Measurements from ENCODE around the gene LRRC4C.

DNA sequence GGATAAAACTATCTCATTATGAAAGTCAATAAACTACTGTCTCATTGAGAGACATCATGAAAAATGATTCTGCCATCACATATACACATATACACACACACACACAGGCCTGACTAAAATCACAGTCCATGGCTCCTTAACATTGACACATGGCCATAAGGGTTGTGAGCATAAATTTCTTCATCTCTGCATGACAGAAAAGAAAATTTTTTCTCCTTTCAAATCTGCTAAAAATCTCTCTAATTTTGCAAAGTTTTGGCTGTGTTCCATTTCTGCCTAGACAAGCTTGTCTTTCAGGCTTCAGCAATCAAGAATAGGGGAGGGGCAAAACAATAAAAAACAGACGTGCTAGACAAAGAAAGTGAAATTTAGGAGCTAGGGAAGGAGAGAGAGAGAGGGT is 324.5 kb downstream of the LRRC4C start:
- TF ChIP-seq, protein P1, sequence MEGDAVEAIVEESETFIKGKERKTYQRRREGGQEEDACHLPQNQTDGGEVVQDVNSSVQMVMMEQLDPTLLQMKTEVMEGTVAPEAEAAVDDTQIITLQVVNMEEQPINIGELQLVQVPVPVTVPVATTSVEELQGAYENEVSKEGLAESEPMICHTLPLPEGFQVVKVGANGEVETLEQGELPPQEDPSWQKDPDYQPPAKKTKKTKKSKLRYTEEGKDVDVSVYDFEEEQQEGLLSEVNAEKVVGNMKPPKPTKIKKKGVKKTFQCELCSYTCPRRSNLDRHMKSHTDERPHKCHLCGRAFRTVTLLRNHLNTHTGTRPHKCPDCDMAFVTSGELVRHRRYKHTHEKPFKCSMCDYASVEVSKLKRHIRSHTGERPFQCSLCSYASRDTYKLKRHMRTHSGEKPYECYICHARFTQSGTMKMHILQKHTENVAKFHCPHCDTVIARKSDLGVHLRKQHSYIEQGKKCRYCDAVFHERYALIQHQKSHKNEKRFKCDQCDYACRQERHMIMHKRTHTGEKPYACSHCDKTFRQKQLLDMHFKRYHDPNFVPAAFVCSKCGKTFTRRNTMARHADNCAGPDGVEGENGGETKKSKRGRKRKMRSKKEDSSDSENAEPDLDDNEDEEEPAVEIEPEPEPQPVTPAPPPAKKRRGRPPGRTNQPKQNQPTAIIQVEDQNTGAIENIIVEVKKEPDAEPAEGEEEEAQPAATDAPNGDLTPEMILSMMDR (conservative IDR thresholded peaks at IDR 0.05; ENCODE audit: low read depth, low read length): no peak
- no peak for TF ChIP-seq EZH2 (IDR thresholded peaks at IDR 0.05; ENCODE audit: low read length, unreplicated experiment)
